Posterior vena cava (tissue), 2 donors: ENCODE data around the gene MRPL32. TPM values are rescaled to one million over a fixed set of nuclear protein-coding genes. Genes with fewer than 3 reads are reported as not detected.

Experiments
- total RNA-seq, 2 donors: library from RNA; stranded (reverse); fragmentation: NEBNext Ultra II Directional; extraction: Animal tissue kit (Norgen Biotek cat#: 25700); gene quantifications; one replicate each; pipeline ENCODE4 v1.2.1, GENCODE V29; 2021
- donor health status: DM: yes; HTN: yes; CAD: no.
- donor health status: DM: yes; HTN: yes; CAD: no.

The MRPL32 gene
- total RNA-seq, 2 donors from 2014 or later = 32.7 to 42.6 TPM

Other genes with a start within 250 kb of the MRPL32 start
- 1 to 10 TPM; 7.4 to 9.7 TPM for gene C7orf25, start 20.3 kb upstream of the MRPL32 start, total RNA-seq
- gene PSMA2, start 202 bp upstream of the MRPL32 start, total RNA-seq = 10 to 100 TPM; 55.6 to 72.3 TPM
- gene HECW1, start 180.3 kb downstream of the MRPL32 start, total RNA-seq = under 1 TPM in 1 of 2 donors, not detected in 1; 0.24 TPM